ENCODE results near the gene BOD1L1. TPM values are rescaled to one million over a fixed set of nuclear protein-coding genes. Genes with fewer than 3 reads are reported as not detected.

The BOD1L1 gene
- total RNA-seq, 1 experiment from 2014 or later, result 18.1 TPM

GRCh38 chr4:13584481-13584880 lies 43.0 kb downstream of the BOD1L1 start:
- ATAC-seq (no peak), DNase-seq (ENCODE audit: low read depth, low spot score) (no peak)
- intact Hi-C loops (cut with micrococcal nuclease; ENCODE audit: unreplicated experiment), result no loop called here
- Histone ChIP-seq H3K27me3 (ENCODE audit: control insufficient read depth, insufficient read depth, low read length) (no peaks in the 10 kb centered on the region), H3K4me3 (ENCODE audit: low read depth in 2 of 2, low read length in 2 of 2) (no peak overlapping the region), H3K27ac (ENCODE audit: low read length) (no peak overlapping the region), H3K9me3 (ENCODE audit: control insufficient read depth, insufficient read depth, low read depth, low read length) (no peaks in the 10 kb centered on the region), H3K36me3 (ENCODE audit: control insufficient read depth, insufficient read depth, low read length) (peaks cover 18% of the 10 kb centered on the region), H3K4me1 (ENCODE audit: control insufficient read depth, insufficient read depth, low read length) (no peaks in the 10 kb centered on the region)
- no TSS peak for BruUV-seq (replicated peaks)
- in situ Hi-C loops (cut with HindIII; ENCODE audit: low pct_unique_long_range_greater_than_20kb, low sequenced_read_pairs), result no loop called here
- TF ChIP-seq TCF7L2 (IDR thresholded peaks at IDR 0.05; ENCODE audit: low read depth, low read length) (no peak), SIN3A (IDR thresholded peaks at IDR 0.05; ENCODE audit: borderline replicate concordance, insufficient read depth, low read depth, low read length) (no peak), CTCF (IDR thresholded peaks at IDR 0.05) (no peak), POLR2AphosphoS5 (IDR thresholded peaks at IDR 0.05; ENCODE audit: low read depth, low read length) (no peak)
- TF ChIP-seq, protein P1, sequence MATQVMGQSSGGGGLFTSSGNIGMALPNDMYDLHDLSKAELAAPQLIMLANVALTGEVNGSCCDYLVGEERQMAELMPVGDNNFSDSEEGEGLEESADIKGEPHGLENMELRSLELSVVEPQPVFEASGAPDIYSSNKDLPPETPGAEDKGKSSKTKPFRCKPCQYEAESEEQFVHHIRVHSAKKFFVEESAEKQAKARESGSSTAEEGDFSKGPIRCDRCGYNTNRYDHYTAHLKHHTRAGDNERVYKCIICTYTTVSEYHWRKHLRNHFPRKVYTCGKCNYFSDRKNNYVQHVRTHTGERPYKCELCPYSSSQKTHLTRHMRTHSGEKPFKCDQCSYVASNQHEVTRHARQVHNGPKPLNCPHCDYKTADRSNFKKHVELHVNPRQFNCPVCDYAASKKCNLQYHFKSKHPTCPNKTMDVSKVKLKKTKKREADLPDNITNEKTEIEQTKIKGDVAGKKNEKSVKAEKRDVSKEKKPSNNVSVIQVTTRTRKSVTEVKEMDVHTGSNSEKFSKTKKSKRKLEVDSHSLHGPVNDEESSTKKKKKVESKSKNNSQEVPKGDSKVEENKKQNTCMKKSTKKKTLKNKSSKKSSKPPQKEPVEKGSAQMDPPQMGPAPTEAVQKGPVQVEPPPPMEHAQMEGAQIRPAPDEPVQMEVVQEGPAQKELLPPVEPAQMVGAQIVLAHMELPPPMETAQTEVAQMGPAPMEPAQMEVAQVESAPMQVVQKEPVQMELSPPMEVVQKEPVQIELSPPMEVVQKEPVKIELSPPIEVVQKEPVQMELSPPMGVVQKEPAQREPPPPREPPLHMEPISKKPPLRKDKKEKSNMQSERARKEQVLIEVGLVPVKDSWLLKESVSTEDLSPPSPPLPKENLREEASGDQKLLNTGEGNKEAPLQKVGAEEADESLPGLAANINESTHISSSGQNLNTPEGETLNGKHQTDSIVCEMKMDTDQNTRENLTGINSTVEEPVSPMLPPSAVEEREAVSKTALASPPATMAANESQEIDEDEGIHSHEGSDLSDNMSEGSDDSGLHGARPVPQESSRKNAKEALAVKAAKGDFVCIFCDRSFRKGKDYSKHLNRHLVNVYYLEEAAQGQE (IDR thresholded peaks at IDR 0.05; ENCODE audit: insufficient read depth in 1 of 2, low read depth in 2 of 2, low read length in 1 of 2), result no peak
- POLR2A ChIA-PET, result no interaction called here
- CTCF ChIA-PET, result no interaction called here

GRCh38 chr4:13580036-13580435 lies 47.5 kb downstream of the BOD1L1 start:
- ChIA-PET CTCF (no interaction called here), POLR2A (no interaction called here)
- intact Hi-C loops (cut with micrococcal nuclease; ENCODE audit: unreplicated experiment), result no loop called here
- DNase-seq (ENCODE audit: low read depth, low spot score) (no peak), ATAC-seq (no peak)
- H3K9me3 ChIP-seq (ENCODE audit: control insufficient read depth, insufficient read depth, low read depth, low read length), result no peaks in the 10 kb centered on the region
- TF ChIP-seq TCF7L2 (IDR thresholded peaks at IDR 0.05; ENCODE audit: low read depth, low read length) (no peak), SIN3A (IDR thresholded peaks at IDR 0.05; ENCODE audit: borderline replicate concordance, insufficient read depth, low read depth, low read length) (no peak), POLR2AphosphoS5 (IDR thresholded peaks at IDR 0.05; ENCODE audit: low read depth, low read length) (no peak), CTCF (IDR thresholded peaks at IDR 0.05) (no peak)
- TF ChIP-seq, protein P1 (IDR thresholded peaks at IDR 0.05; ENCODE audit: insufficient read depth in 1 of 2, low read depth in 2 of 2, low read length in 1 of 2), result no peak
- in situ Hi-C loops (cut with HindIII; ENCODE audit: low pct_unique_long_range_greater_than_20kb, low sequenced_read_pairs), result no loop called here
- no peak overlapping the region for H3K27ac ChIP-seq (ENCODE audit: low read length)
- H3K36me3 ChIP-seq (ENCODE audit: control insufficient read depth, insufficient read depth, low read length), result peaks cover 19% of the 10 kb centered on the region
- no peak overlapping the region for H3K4me3 ChIP-seq (ENCODE audit: low read depth in 2 of 2, low read length in 2 of 2)
- H3K27me3 ChIP-seq (ENCODE audit: control insufficient read depth, insufficient read depth, low read length), result no peaks in the 10 kb centered on the region
- no peaks in the 10 kb centered on the region for H3K4me1 ChIP-seq (ENCODE audit: control insufficient read depth, insufficient read depth, low read length)
- no TSS peak for BruUV-seq (replicated peaks)
